GM12878 (cell line): ENCODE measurements around the gene NAALADL2. TPM values are rescaled to one million over a fixed set of nuclear protein-coding genes. Genes with fewer than 3 reads are reported as not detected.

Source experiments
- ATAC-seq: fragments of 200-7000 bp; cut with Tn5 transposase; 3 replicates; pipeline ENCODE4 v1.9.1; 2020; ENCODE audit warnings: mild to moderate bottlenecking, moderate library complexity
- BruUV-seq: library from RNA; stranded (reverse); fragments of 400-500 nt; replicated peaks from 2 replicates; lab custom pipeline; 2021; lab: Mats Ljungman, UMichigan
- CTCF ChIA-PET: fragments of 300-600 bp; sonication (Branson Sonifier 250); formaldehyde crosslinking; extraction: SDS; loops from one replicate; lab custom pipeline; 2021; ENCODE audit warnings: inconsistent platforms; lab: Yijun Ruan, JAX
- POLR2A ChIA-PET: fragments of 350-600 bp; formaldehyde crosslinking; extraction: SDS; loops from one replicate; lab custom pipeline; 2021; ENCODE audit warnings: inconsistent platforms; lab: Charles Lee
- RAD21 ChIA-PET: fragments of 300-600 bp; sonication (Branson Sonifier 250); formaldehyde crosslinking; loops from one replicate; lab custom pipeline; 2023; ENCODE audit warnings: antibody characterized with exemption; ENCODE audit not compliant: unreplicated experiment; lab: Charles Lee
- SMC1A ChIA-PET: fragments of 300-600 bp; sonication (Branson Sonifier 250); formaldehyde crosslinking; loops from one replicate; lab custom pipeline; 2023; ENCODE audit not compliant: unreplicated experiment, uncharacterized antibody; lab: Charles Lee
- DNase-seq: peaks from one replicate; pipeline ENCODE4 v3.0.0-alpha.2; 2011; ENCODE audit warnings: low read depth, low spot score
- FAIRE-seq: peaks from 3 replicates; lab custom pipeline; 2011; peaks lifted over from hg19 to GRCh38; lab: Jason Lieb, UNC
- H2AFZ ChIP-seq: 2 replicates; pipeline ENCODE4 v1.6.0; 2011; ENCODE audit warnings: low read depth, low read length, control low read depth; ENCODE audit not compliant: control insufficient read depth
- H3K27ac ChIP-seq: 2 replicates; pipeline ENCODE4 v1.5.1; 2011; ENCODE audit warnings: control low read depth; ENCODE audit not compliant: control insufficient read depth, insufficient read depth
- H3K27me3 ChIP-seq, 2 experiments: replicated peaks in 1 of 2; 2 replicates each; pipeline versions ENCODE4 v1.6.0 to v1.6.1; 2011; ENCODE audit warnings: low read length in 1 of 2; ENCODE audit not compliant: control insufficient read depth in 2 of 2, insufficient read depth in 2 of 2
- H3K36me3 ChIP-seq, 2 experiments: 2 replicates each; pipeline ENCODE4 v1.5.1; 2011; ENCODE audit warnings: low read length in 1 of 2; ENCODE audit not compliant: control insufficient read depth in 2 of 2, insufficient read depth in 2 of 2
- H3K4me1 ChIP-seq: 2 replicates; pipeline ENCODE4 v1.6.1; 2011; ENCODE audit warnings: mild to moderate bottlenecking, low read length, moderate library complexity, mixed read lengths; ENCODE audit not compliant: control insufficient read depth, insufficient read depth
- H3K4me2 ChIP-seq: 2 replicates; pipeline ENCODE4 v1.6.0; 2011; ENCODE audit warnings: control low read depth; ENCODE audit not compliant: control insufficient read depth, insufficient read depth
- H3K4me3 ChIP-seq: fragments of 200-600 bp; sonication (generic); 2 replicates; pipeline ENCODE4 v1.5.1; 2016
- H3K79me2 ChIP-seq: 2 replicates; pipeline ENCODE4 v1.6.0; 2011; ENCODE audit warnings: low read length; ENCODE audit not compliant: control insufficient read depth, insufficient read depth
- H3K9ac ChIP-seq: 2 replicates; pipeline ENCODE4 v1.8.0; 2011; ENCODE audit warnings: low read length, control low read depth, mixed read lengths; ENCODE audit not compliant: control insufficient read depth, insufficient read depth
- H3K9me3 ChIP-seq: replicated peaks from 3 replicates; pipeline ENCODE4 v1.5.1; 2011; ENCODE audit warnings: mild to moderate bottlenecking, low read length; ENCODE audit not compliant: control insufficient read depth, insufficient read depth
- H4K20me1 ChIP-seq: 2 replicates; pipeline ENCODE4 v1.6.0; 2011; ENCODE audit not compliant: control insufficient read depth, insufficient read depth
- DPF2 ChIP-seq: fragments of 450-650 bp; IDR thresholded peaks from 2 replicates; pipeline ENCODE4 v1.6.1; 2017; ENCODE audit warnings: mild to moderate bottlenecking
- ETV6 ChIP-seq, 2 experiments: fragments of 450-650 bp in 1 of 2; IDR thresholded peaks in 1 of 2; conservative IDR thresholded peaks in 1 of 2; 2 replicates each; pipeline ENCODE4 v1.6.1; 2014; ENCODE audit warnings: antibody characterized with exemption in 1 of 2, borderline replicate concordance in 1 of 2, low read depth in 1 of 2, mild to moderate bottlenecking in 1 of 2, moderate library complexity in 1 of 2
- FOS ChIP-seq: IDR thresholded peaks from 3 replicates; pipeline ENCODE4 v1.6.1; 2011; ENCODE audit warnings: borderline replicate concordance; ENCODE audit not compliant: insufficient read length; ENCODE audit errors: extremely low read depth
- WGBS: methylation state at CpG from one replicate; pipeline ENCODE4 v1.1.6; 2016; ENCODE audit warnings: low lambda C conversion rate; ENCODE audit not compliant: insufficient replicate concordance, insufficient coverage; ENCODE audit errors: missing lambda C conversion rate; 5-methylcytosine and 5-hydroxymethylcytosine counted together
- in situ Hi-C: fragments of 300-500 bp; cut with MboI; formaldehyde crosslinking; loops from 9 replicates; pipeline ENCODE4 v1.14.3; 2018; ENCODE audit warnings: mixed read lengths
- intact Hi-C: fragments of 100-400 bp; cut with micrococcal nuclease; formaldehyde crosslinking; loops from one replicate; pipeline ENCODE4 v1.14.2; 2022; ENCODE audit not compliant: unreplicated experiment
- polyA plus RNA-seq, 11 experiments: library from polyadenylated mRNA; depleted of rRNA in 4 of 11; unstranded in 6 of 11; stranded (reverse) in 5 of 11; fragments of >200 nt; fragmentation: Nextera tagmentation in 4 of 11; fragmentation: Illumina TruSeq in 1 of 11; extraction: Ambion mirVana in 4 of 11; extraction: Trizol in 1 of 11; gene quantifications; 1 replicate in 1 of 11; 2 replicates in 10 of 11; pipeline versions ENCODE4 v1.2.1 to v1.2.3, GENCODE V29; 2011 to 2016; ENCODE audit warnings: inconsistent platforms in 2 of 11, missing spikeins in 2 of 11, low read depth in 1 of 11
- total RNA-seq, 4 experiments: library from RNA; depleted of rRNA in 3 of 4; stranded (reverse); fragments of >200 nt in 3 of 4; fragmentation: Illumina TruSeq in 1 of 4; extraction: Trizol in 1 of 4; gene quantifications; 2 replicates each; pipeline versions ENCODE4 v1.2.1 to v1.2.3, GENCODE V29; 2013 to 2021
- TF ChIP-seq, protein P1 (sequence below), 3 experiments: IDR thresholded peaks in 2 of 3; conservative IDR thresholded peaks in 1 of 3; 2 replicates each; pipeline ENCODE4 v1.5.1; 2011; ENCODE audit warnings: low read depth in 3 of 3, low read length in 3 of 3, mild to moderate bottlenecking in 3 of 3, control low read depth in 2 of 3, moderate library complexity in 2 of 3, inconsistent platforms in 1 of 3, mixed read lengths in 1 of 3; ENCODE audit not compliant: control insufficient read depth in 2 of 3, insufficient read depth in 1 of 3; ENCODE audit errors: extremely low read depth in 1 of 3

The NAALADL2 gene
- total and polyA plus RNA-seq, 10 of the 15 experiments (the other 5 are each of a cell fraction or from before 2014, with no cell fraction given): 0.06 to 10.8 (median 0.46) TPM

DNA sequence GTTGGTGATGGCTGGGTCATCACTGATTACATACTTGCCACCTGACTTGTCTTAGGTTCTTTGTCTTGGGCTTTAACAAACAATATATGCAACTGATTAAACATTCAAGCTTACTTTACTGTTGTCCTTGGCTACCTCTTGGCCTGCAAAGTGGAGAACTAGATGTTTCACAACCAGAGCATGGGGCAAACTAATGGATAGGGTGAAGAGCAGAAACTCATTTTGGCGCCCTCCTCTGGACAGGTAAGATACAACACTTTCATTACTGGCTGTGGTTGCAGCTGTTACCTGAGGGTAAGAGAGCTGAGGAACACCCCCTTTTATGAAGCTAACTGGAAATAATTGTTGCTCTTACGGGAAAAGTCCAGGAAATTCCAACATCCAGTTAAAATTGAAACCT is 262.1 kb downstream of the NAALADL2 start:
- WGBS: 16% methylated on average over 2 of the region's 2 CpGs
- CTCF ChIA-PET: interaction anchor here (0.7 to 1.2 kb wide), 4 partner anchors 21 to 56 kb away, joined by 3 read pairs; no protein-coding TSS in a partner anchor
- POLR2A ChIA-PET: interaction anchor here (0.7 kb wide), 1 partner anchor 141 kb away, joined by 3 read pairs; no protein-coding TSS in a partner anchor

More for the DNA sequence above, 262.1 kb downstream of the NAALADL2 start:
- H3K4me1 ChIP-seq: no peaks in the 10 kb centered on the region
- H3K4me2 ChIP-seq: no peak overlapping the region
- no peak overlapping the region for H2AFZ ChIP-seq
- H3K27ac ChIP-seq: no peak overlapping the region
- DNase-seq: no peak
- ChIA-PET RAD21 (interaction anchor here (1.0 kb wide), 1 partner anchor 820 kb away, joined by 3 read pairs; no protein-coding TSS in a partner anchor), SMC1A (interaction anchor here (0.6 to 1.4 kb wide), 6 partner anchors 10 to 121 kb away, joined by 3 to 10 read pairs (median 4); no protein-coding TSS in a partner anchor)
- no peak overlapping the region for H3K9ac ChIP-seq
- no peak for ATAC-seq
- no peaks in the 10 kb centered on the region for H3K36me3 ChIP-seq
- no peak for FAIRE-seq
- in situ Hi-C loops: no loop called here
- no peaks in the 10 kb centered on the region for H4K20me1 ChIP-seq
- BruUV-seq: no TSS peak
- H3K9me3 ChIP-seq: no peaks in the 10 kb centered on the region
- no peaks in the 10 kb centered on the region for H3K79me2 ChIP-seq
- no peak for TF ChIP-seq DPF2
- TF ChIP-seq ETV6 (conservative IDR thresholded peaks at IDR 0.05 in 1 of 2, IDR thresholded peaks at IDR 0.05 in 1 of 2; ENCODE audit: borderline replicate concordance in 1 of 2, low read depth in 1 of 2): no peak
- TF ChIP-seq, protein P1, sequence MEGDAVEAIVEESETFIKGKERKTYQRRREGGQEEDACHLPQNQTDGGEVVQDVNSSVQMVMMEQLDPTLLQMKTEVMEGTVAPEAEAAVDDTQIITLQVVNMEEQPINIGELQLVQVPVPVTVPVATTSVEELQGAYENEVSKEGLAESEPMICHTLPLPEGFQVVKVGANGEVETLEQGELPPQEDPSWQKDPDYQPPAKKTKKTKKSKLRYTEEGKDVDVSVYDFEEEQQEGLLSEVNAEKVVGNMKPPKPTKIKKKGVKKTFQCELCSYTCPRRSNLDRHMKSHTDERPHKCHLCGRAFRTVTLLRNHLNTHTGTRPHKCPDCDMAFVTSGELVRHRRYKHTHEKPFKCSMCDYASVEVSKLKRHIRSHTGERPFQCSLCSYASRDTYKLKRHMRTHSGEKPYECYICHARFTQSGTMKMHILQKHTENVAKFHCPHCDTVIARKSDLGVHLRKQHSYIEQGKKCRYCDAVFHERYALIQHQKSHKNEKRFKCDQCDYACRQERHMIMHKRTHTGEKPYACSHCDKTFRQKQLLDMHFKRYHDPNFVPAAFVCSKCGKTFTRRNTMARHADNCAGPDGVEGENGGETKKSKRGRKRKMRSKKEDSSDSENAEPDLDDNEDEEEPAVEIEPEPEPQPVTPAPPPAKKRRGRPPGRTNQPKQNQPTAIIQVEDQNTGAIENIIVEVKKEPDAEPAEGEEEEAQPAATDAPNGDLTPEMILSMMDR (IDR thresholded peaks at IDR 0.05 in 2 of 3, conservative IDR thresholded peaks at IDR 0.05 in 1 of 3; ENCODE audit: control insufficient read depth in 2 of 3, extremely low read depth in 1 of 3, insufficient read depth in 1 of 3, low read depth in 3 of 3, low read length in 3 of 3): peak; percentile 6 to 43 (median 12); a peak in 4 of 6 replicates
- TF ChIP-seq FOS: no peak
- no peak overlapping the region for H3K4me3 ChIP-seq
- no peaks in the 10 kb centered on the region for H3K27me3 ChIP-seq
- intact Hi-C loops: no loop called here
